ENCODE measurements around the gene MARCO. TPM values are rescaled to one million over a fixed set of nuclear protein-coding genes. Genes with fewer than 3 reads are reported as not detected.

The MARCO gene
- polyA plus RNA-seq, 1 experiment, result not detected

GRCh38 chr2:118903551-118904479, 38.2 kb upstream of the MARCO start:
- TF ChIP-seq CTCF (IDR thresholded peaks at IDR 0.05; ENCODE audit: low read depth, low read length), result no peak
- POLR2A ChIA-PET, result no interaction called here
- H3K27me3 ChIP-seq (ENCODE audit: control insufficient read depth, insufficient read depth, low read length), result no peaks in the 10 kb centered on the region
- no peaks in the 10 kb centered on the region for H3K9me3 ChIP-seq (ENCODE audit: control insufficient read depth, insufficient read depth, low read length)
- H3K27ac ChIP-seq (ENCODE audit: low read depth, low read length), result no peak overlapping the region
- CTCF ChIA-PET, result no interaction called here
- no peak for DNase-seq (ENCODE audit: low read depth, low spot score)
- no peak overlapping the region for H3K4me3 ChIP-seq (ENCODE audit: low read depth, low read length)

GRCh38 chr2:118905206-118905605, 36.8 kb upstream of the MARCO start:
- Histone ChIP-seq H3K27ac (ENCODE audit: low read depth, low read length) (no peak overlapping the region), H3K4me3 (ENCODE audit: low read depth, low read length) (no peak overlapping the region), H3K9me3 (ENCODE audit: control insufficient read depth, insufficient read depth, low read length) (no peaks in the 10 kb centered on the region), H3K27me3 (ENCODE audit: control insufficient read depth, insufficient read depth, low read length) (no peaks in the 10 kb centered on the region)
- DNase-seq (ENCODE audit: low read depth, low spot score), result no peak
- CTCF ChIA-PET, result no interaction called here
- POLR2A ChIA-PET, result no interaction called here
- TF ChIP-seq CTCF (IDR thresholded peaks at IDR 0.05; ENCODE audit: low read depth, low read length), result no peak

GRCh38 chr2:118906186-118906585, 35.8 kb upstream of the MARCO start:
- TF ChIP-seq CTCF (IDR thresholded peaks at IDR 0.05; ENCODE audit: low read depth, low read length), result no peak
- H3K27ac ChIP-seq (ENCODE audit: low read depth, low read length), result no peak overlapping the region
- POLR2A ChIA-PET, result no interaction called here
- no peaks in the 10 kb centered on the region for H3K9me3 ChIP-seq (ENCODE audit: control insufficient read depth, insufficient read depth, low read length)
- H3K4me3 ChIP-seq (ENCODE audit: low read depth, low read length), result no peak overlapping the region
- no peaks in the 10 kb centered on the region for H3K27me3 ChIP-seq (ENCODE audit: control insufficient read depth, insufficient read depth, low read length)
- DNase-seq (ENCODE audit: low read depth, low spot score), result no peak
- CTCF ChIA-PET, result no interaction called here

- TF ChIP-seq CTCF (IDR thresholded peaks at IDR 0.05; ENCODE audit: low read depth, low read length), result no peak
- DNase-seq (ENCODE audit: low read depth, low spot score), result no peak
- Histone ChIP-seq H3K27me3 (ENCODE audit: control insufficient read depth, insufficient read depth, low read length) (no peaks in the 10 kb centered on the region), H3K27ac (ENCODE audit: low read depth, low read length) (no peak overlapping the region), H3K4me3 (ENCODE audit: low read depth, low read length) (no peak overlapping the region), H3K9me3 (ENCODE audit: control insufficient read depth, insufficient read depth, low read length) (no peaks in the 10 kb centered on the region)
- CTCF ChIA-PET, result interaction anchor here (1.8 kb wide), 1 partner anchor 26 kb away, joined by 5 read pairs; no protein-coding TSS in a partner anchor
- POLR2A ChIA-PET, result no interaction called here
Measured at GRCh38 chr2:118907759-118908158, 34.2 kb upstream of the MARCO start.

- ChIA-PET POLR2A (no interaction called here), CTCF (no interaction called here)
- Histone ChIP-seq H3K27me3 (ENCODE audit: control insufficient read depth, insufficient read depth, low read length) (no peaks in the 10 kb centered on the region), H3K9me3 (ENCODE audit: control insufficient read depth, insufficient read depth, low read length) (no peaks in the 10 kb centered on the region), H3K4me3 (ENCODE audit: low read depth, low read length) (no peak overlapping the region), H3K27ac (ENCODE audit: low read depth, low read length) (no peak overlapping the region)
- no peak for DNase-seq (ENCODE audit: low read depth, low spot score)
- no peak for TF ChIP-seq CTCF (IDR thresholded peaks at IDR 0.05; ENCODE audit: low read depth, low read length)
Measured at GRCh38 chr2:118909191-118909590, 32.8 kb upstream of the MARCO start.

All from AG04450 (cell line).